Stimulated activated CD4-positive, alpha-beta T cell treated with anti-CD3 and anti-CD28 coated beads, Interleukin-4, amount 100 ng/mL, for 48 hours (primary cell): ENCODE results near the gene ATAD3A.
A peak's percentile ranks its signal among the peaks of the same experiment; 100 is the strongest.
"Not testable (repeated sequence)": the region's sequence is repeated elsewhere in the genome, so short reads cannot be mapped to it uniquely, and the experiment has no call there.

Experiments used
- DNase-seq, 2 donors: peaks; one replicate each; pipeline ENCODE4 v3.0.0-alpha.2; 2020; ENCODE audit warnings: low read depth in 2 of 2

Gene ATAD3A

GRCh38 chr1:1554926-1555915, 43.3 kb downstream of the ATAD3A start:
- no peak for DNase-seq

- DNase-seq, result no peak
Observed at GRCh38 chr1:1556505-1556904, 44.5 kb downstream of the ATAD3A start.

DNA sequence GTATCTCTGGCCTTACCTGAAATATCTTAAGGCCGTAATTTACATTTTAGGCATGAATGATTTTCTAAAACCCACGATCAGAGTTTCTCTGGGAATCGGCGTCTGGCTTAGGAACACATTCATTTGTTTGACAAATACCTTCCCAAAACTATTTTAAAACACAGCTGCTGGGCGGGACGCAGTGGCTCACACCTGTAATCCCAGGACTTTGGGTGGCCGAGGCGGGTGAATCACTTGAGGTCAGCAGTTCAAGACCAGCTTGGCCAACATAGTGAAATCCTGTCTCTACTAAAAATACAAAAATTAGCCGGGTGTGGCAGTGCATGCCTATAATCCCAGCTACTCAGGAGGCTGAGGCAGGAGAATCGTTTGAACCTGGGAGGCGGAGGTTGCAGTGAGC, 45.0 kb downstream of the ATAD3A start:
- not testable (repeated sequence) for DNase-seq

DNA sequence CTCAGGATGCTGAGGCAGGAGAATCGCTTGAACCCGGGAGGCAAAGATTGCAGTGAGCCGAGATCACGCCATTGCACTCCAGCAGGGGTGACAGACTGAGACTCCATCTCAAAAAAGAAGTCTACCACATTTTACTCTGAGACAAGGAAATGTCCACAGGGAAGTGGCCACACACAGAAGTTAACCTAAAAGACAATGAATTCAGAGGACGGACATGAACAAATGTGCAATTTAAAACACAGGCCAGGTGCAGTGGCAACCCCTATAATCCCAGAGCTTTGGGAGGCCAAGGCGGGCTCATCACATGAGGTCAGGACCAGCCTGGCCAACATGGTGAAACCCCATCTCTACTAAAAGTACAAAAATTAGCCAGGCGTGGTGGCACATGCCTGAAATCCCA, 45.7 kb downstream of the ATAD3A start:
- DNase-seq, result not testable (repeated sequence)

DNA sequence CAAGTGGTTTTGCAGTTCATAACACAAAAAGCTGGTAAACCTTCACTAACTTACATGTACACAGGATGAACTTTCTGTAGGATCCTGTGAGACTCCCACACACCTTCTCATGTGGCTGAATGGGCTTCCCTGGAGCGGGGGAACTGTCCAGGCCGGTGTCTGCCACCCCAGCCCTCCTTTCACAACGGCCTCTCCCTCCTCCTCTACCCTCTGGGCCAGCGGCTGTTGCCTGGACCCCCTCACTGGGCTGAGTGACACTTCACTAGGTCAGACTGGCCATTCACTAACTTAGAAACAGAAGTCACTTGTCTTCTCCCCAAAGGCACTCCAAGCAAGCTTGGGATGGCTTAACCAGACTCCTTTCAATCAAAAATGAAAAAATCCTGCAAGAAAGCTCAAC, 46.6 kb downstream of the ATAD3A start:
- DNase-seq, result no peak

DNA sequence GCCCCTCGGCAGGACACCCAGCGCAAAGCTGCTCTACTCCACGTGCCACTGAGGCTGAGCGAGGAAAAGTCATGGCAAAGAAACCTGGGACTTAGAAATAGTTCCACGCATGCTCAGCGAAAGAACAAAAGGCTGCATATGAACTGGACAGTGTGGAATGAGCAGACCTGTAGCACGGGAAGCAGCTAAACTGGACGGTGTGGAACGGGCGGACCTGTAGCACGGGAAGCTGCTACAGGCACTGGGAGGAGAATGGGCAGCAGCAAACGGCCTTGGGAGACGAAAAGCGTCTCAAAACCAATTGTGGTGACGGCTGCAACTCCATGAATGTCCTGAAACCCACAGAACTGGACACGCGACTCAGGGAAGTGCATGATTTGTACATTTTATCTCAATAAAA, 47.1 kb downstream of the ATAD3A start:
- DNase-seq, result no peak

GRCh38 chr1:1560178-1560577, 48.2 kb downstream of the ATAD3A start:
- no peak for DNase-seq

DNA sequence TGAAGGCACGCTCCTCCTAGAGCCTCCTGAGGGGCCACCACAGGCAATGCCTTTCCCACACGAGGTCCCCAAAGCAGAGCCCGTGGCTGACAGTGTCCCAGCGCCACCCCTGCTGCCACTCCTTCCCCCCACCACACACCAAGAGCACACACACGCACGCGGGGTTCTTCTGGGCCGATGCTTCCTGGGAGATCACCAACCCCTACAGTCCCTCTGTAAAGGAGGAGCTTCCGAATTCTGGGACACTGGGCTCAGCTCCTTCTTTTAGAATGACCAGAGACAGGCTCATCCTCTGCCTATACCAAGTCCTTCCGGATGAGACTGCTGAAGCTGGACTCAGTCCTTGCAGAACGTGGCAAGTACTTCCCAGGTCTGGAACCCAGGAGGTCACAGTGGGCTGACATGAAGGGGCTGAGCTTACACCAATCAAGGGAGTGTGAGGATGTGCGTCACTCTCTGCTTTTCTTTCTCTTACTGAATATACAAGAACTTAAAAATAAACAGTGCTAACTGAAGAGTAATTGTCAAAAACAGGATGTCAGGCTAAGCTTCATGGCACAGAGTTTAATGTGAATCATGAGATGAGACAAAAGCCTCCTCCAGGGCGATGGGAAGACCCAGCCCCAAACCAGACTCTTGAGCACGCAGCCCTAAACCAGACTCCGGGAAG, 50.0 kb downstream of the ATAD3A start:
- no peak for DNase-seq

GRCh38 chr1:1562556-1563195, 50.7 kb downstream of the ATAD3A start:
- DNase-seq, result no peak

DNA sequence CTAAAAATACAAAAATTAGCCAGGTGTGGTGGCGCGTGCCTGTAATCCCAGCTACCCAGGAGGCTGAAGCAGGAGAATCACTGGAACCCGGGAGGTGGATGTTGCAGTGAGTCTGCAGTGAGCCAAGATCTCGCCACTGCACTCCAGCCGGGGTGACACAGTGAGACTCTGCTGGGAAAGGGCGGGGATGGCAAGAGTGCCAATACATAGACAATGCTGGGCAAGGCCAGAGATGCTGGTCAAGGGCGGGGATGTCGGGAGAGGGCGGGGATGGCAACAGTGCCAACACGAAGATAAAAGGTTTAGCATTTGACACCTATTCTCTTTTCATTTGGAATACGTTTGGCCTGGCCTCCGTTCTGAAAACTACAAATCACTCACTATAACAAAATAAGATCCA, 51.7 kb downstream of the ATAD3A start:
- DNase-seq, result no peak

DNA sequence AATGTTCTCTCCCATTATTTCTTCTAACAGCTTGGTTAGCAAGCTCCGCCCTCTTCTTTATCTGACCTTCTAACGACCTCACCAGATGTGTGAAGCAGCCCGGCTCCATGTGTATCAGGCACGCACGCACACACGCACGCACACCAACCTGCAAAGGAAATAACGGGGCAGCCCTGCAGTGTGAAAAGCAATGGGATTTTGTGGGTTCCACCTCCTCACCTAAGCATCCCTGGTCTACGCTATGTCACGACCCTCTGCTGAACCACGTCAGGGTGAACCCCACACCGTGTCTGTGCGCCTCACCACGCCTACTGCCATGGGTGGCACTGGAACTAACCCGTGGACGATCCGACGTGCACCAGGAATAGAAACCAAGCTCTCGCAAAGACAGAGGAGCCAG, 52.3 kb downstream of the ATAD3A start:
- no peak for DNase-seq

DNA sequence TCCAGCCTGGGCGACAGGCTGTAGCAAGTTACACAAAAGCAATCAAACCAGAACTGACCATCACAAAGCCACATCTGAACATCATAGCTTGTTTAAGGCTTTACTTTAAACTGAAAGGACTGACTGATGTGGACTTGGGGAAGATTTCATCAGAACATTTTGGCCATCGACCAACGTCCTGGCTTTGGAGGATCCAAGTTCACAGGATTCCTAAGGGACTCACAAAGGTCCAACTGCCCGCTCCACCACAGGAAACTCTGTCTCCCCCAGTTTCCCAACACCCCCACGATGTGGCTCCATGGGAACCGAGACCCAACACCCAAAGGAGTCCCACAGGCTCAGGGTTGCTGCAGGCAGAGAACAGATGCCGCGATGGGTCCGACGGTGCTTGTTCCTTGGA, 53.4 kb downstream of the ATAD3A start:
- no peak for DNase-seq

DNA sequence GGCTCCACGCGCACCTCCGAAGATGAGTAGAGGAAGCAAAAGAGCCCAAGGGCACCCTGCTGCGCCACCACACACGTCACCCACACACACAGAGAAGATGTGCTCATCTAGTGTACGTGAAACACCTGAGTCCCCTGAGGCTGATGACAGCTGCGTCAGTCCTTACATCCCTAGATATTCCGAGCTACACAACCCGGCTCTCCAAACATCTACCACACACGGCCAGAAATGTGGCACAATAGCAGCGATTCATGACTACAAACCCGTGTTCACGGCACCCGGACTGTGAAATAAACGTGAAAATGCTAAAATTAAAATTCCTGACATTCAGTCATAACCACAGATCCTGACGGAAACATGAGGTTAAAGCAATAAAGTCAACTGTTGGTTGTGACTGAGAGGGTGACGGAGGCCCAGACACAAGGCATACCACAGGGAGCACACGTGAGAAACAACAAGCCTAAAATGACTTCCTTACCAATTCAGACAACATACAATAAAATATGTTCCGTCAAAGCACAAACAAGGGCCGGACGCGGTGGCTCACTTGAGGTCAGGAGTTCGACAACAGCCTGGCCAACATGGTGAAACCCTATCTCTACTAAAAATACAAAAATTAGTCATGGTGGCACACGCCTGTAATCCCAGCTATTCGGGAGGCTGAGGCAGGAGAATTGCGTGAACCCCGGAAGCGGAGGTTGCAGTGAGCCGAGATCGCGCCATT, 55.4 kb downstream of the ATAD3A start:
- no peak for DNase-seq

DNA sequence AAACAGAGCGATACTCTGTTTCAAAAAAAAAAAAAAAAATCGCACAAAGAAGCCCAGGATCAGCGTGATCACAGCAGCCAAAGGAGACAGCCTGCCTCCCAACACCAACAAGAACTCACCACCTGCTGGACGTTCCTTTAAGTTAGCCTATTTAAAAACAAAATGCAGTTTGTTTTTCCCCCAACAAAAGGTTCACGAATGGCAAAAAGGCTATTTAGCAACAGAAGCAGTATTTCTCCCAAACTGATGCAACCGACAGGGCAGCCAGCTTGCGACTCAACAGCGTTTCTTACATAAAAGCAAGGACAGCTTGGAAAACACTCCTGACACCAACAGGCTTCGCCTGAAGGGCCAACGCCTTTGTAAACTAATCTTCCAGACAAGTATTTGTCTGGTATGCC, 55.9 kb downstream of the ATAD3A start:
- no peak for DNase-seq

DNA sequence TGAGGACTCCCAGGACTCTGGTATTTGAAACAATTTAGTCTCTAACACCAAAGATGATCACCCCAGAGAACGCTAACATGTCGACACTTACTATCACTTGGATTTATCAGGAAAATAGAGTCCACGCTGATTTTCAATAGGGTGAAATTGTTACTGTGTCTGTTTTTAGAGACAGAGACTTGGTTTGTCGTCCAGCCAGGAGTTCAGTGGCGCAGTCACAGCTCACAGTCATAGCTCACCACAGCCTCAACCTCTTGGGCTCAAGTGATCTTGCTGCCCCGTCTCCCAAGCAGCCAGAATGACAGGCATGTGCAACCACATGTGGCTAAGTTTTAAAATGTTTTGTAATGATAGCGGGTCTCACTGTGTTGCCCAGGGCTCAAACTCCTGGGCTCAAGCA, 57.4 kb downstream of the ATAD3A start:
- no peak for DNase-seq

- peak; percentile 55 to 56 for DNase-seq
Observed at GRCh38 chr1:1573843-1574720, 62.1 kb downstream of the ATAD3A start.

- DNase-seq, result peak; percentile 90 to 93
Observed at GRCh38 chr1:1574721-1575537, 63.0 kb downstream of the ATAD3A start, which contains the start of gene SSU72. TSS of gene SSU72 (minus strand) at chr1:1574863. CDS start at chr1:1574557, 306 bp downstream.

- no peak for DNase-seq
Observed at GRCh38 chr1:1577367-1578011, 65.5 kb downstream of the ATAD3A start.

DNA sequence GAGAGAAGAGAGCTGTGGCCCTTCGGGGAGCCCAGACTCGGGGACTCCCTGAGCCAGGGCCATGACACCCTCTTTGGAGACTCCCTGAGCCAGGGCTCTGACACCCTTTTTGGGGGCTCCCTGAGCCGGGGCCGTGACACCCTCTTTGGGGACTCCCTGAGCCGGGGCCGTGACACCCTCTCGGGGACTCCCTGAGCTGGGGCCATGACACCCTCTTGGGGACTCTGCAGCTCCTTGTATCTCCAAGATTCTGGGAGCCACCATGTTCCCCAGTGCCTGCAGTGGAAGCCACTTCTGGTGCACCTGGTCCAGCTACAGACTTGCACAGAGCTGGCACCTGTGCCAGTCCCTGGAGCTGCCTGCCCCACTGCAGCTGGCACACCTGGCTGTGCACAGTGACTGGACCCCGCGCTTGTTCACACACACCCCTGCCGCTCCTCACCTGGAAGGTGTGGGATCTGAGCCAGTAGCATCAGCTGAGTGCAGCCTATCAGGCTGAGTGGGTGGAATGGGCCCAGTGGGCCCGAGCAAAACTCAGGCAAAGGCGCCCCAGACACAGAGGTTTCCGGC, 66.5 kb downstream of the ATAD3A start:
- no peak for DNase-seq
